NCI-H1105 (cell line): ENCODE data around the gene UBE2Q1.

Experiments used
- DNase-seq: peaks from one replicate; lab custom pipeline; 2025; lab: John Stamatoyannopoulos, UW

UBE2Q1 gene

GRCh38 chr1:154577346-154578057 is 19.0 kb upstream of the UBE2Q1 start:
- no peak for DNase-seq

- DNase-seq = no peak
Observed at GRCh38 chr1:154575951-154576566, 17.6 kb upstream of the UBE2Q1 start.

- no peak for DNase-seq
Observed at GRCh38 chr1:154575147-154575927, 16.9 kb upstream of the UBE2Q1 start.

- peak; percentile 76 for DNase-seq
Observed at GRCh38 chr1:154574716-154575115, 16.3 kb upstream of the UBE2Q1 start.

- DNase-seq = no peak
Observed at GRCh38 chr1:154573168-154573510, 14.7 kb upstream of the UBE2Q1 start.

- DNase-seq = no peak
Observed at GRCh38 chr1:154572468-154573167, 14.2 kb upstream of the UBE2Q1 start.

GRCh38 chr1:154571964-154572288 is 13.5 kb upstream of the UBE2Q1 start:
- DNase-seq = no peak

- no peak for DNase-seq
Observed at GRCh38 chr1:154571244-154571963, 12.9 kb upstream of the UBE2Q1 start.

- DNase-seq = no peak
Observed at GRCh38 chr1:154568157-154568815, 9.8 kb upstream of the UBE2Q1 start.

GRCh38 chr1:154567386-154568156 is 9.1 kb upstream of the UBE2Q1 start, which contains the start of gene CHRNB2:
CHRNB2 (plus strand) TSS chr1:154567778; CDS start chr1:154568045, 267 bp downstream.
- DNase-seq = peak; percentile 84

GRCh38 chr1:154565876-154566275 is 7.4 kb upstream of the UBE2Q1 start:
- DNase-seq = no peak

- peak; percentile 93 for DNase-seq
Observed at GRCh38 chr1:154559466-154560044, 1.1 kb upstream of the UBE2Q1 start.

- DNase-seq = peak; percentile 99
Observed at GRCh38 chr1:154558720-154559465, 431 bp upstream of the UBE2Q1 start.

GRCh38 chr1:154557248-154557938 is 1.1 kb downstream of the UBE2Q1 start:
- DNase-seq = no peak

GRCh38 chr1:154556422-154556821 is 2.0 kb downstream of the UBE2Q1 start:
- no peak for DNase-seq

- DNase-seq = no peak
Observed at GRCh38 chr1:154553056-154554030, 5.1 kb downstream of the UBE2Q1 start.

GRCh38 chr1:154552036-154552435 is 6.4 kb downstream of the UBE2Q1 start:
- no peak for DNase-seq

GRCh38 chr1:154551474-154551873 is 7.0 kb downstream of the UBE2Q1 start:
- no peak for DNase-seq
